Adrenal gland (tissue), 5 donors: Measurements from ENCODE around the gene MUC13.

ENCODE experiments used
- CTCF ChIP-seq, 6 experiments: fragments of 450-650 bp in 4 of 6; fragments of 200-600 bp in 2 of 6; sonication (generic) in 1 of 6; IDR thresholded peaks; 1 replicate in 5 of 6; 2 replicates in 1 of 6; pipeline versions ENCODE4 v1.5.1 to v1.8.0; 2016 to 2021; ENCODE audit warnings: antibody characterized with exemption in 6 of 6, mild to moderate bottlenecking in 2 of 6, moderate library complexity in 1 of 6
- POLR2A ChIP-seq, 2 donors: fragments of 450-650 bp; IDR thresholded peaks; one replicate each; pipeline ENCODE4 v1.6.1; 2017; ENCODE audit warnings: antibody characterized with exemption in 2 of 2, mild to moderate bottlenecking in 2 of 2, moderate library complexity in 1 of 2
- donor health status: DM: no; HTN: no; CAD: no.

- TF ChIP-seq CTCF (IDR thresholded peaks at IDR 0.05): no peak
- peak in 1 of 2 donors; percentile 46 for TF ChIP-seq POLR2A (IDR thresholded peaks at IDR 0.05)
Measured at GRCh38 chr3:124878561-124879336, 55.8 kb downstream of the MUC13 start.
